ENCODE data around the gene LMAN1L. TPM values are rescaled to one million over a fixed set of nuclear protein-coding genes. Genes with fewer than 3 reads are reported as not detected.

Gene LMAN1L
- total RNA-seq, 2 experiments from 2014 or later = not detected

GRCh38 chr15:74801311-74801997, 11.2 kb upstream of the LMAN1L start:
- peaks cover 47% of the 10 kb centered on the region for H3K36me3 Mint-ChIP-seq
- DNase-seq = no peak
- CTCF ChIA-PET = interaction anchor here (1.0 to 25.9 kb wide), 2 partner anchors 22 to 167 kb away, joined by 3 to 1355 read pairs; partner anchors contain the start of gene CSK
- H3K27me3 Mint-ChIP-seq = no peaks in the 10 kb centered on the region
- H3K4me3 Mint-ChIP-seq = no peak overlapping the region
- peaks cover 45% of the 10 kb centered on the region for H3K4me1 Mint-ChIP-seq
- ATAC-seq = no peak
- H3K27ac Mint-ChIP-seq = no peak overlapping the region
- H3K9me3 Mint-ChIP-seq (ENCODE audit: low read depth) = no peaks in the 10 kb centered on the region

GRCh38 chr15:74802290-74802689, 10.3 kb upstream of the LMAN1L start:
- Mint-ChIP-seq H3K36me3 (peaks cover 48% of the 10 kb centered on the region), H3K4me3 (no peak overlapping the region), H3K9me3 (ENCODE audit: low read depth) (no peaks in the 10 kb centered on the region), H3K27ac (no peak overlapping the region), H3K4me1 (peaks cover 49% of the 10 kb centered on the region), H3K27me3 (no peaks in the 10 kb centered on the region)
- ATAC-seq (no peak), DNase-seq (no peak)
- CTCF ChIA-PET = interaction anchor here (1.0 to 25.9 kb wide), 2 partner anchors 23 to 168 kb away, joined by 3 to 1355 read pairs; partner anchors contain the start of gene CSK

- H3K27me3 Mint-ChIP-seq = no peaks in the 10 kb centered on the region
- DNase-seq = no peak
- peaks cover 42% of the 10 kb centered on the region for H3K4me1 Mint-ChIP-seq
- no peak overlapping the region for H3K4me3 Mint-ChIP-seq
- H3K27ac Mint-ChIP-seq = no peak overlapping the region
- CTCF ChIA-PET = interaction anchor here (0.6 to 25.9 kb wide), 4 partner anchors 18 to 65 kb away, joined by 3 to 1355 read pairs (median 28); partner anchors contain the start of gene CSK
- ATAC-seq = no peak
- peaks cover 48% of the 10 kb centered on the region for H3K36me3 Mint-ChIP-seq
- no peaks in the 10 kb centered on the region for H3K9me3 Mint-ChIP-seq (ENCODE audit: low read depth)
Observed at GRCh38 chr15:74802862-74803447, 9.7 kb upstream of the LMAN1L start.

GRCh38 chr15:74804935-74805334, 7.7 kb upstream of the LMAN1L start:
- Mint-ChIP-seq H3K4me1 (peaks cover 22% of the 10 kb centered on the region), H3K36me3 (peaks cover 35% of the 10 kb centered on the region), H3K27ac (no peak overlapping the region), H3K4me3 (no peak overlapping the region), H3K9me3 (ENCODE audit: low read depth) (no peaks in the 10 kb centered on the region), H3K27me3 (peaks cover 2% of the 10 kb centered on the region)
- CTCF ChIA-PET = interaction anchor here (0.9 to 5.6 kb wide), 16 partner anchors 8 to 172 kb away, joined by 3 to 54 read pairs (median 4); partner anchors contain the start of genes LMAN1L and ULK3
- no peak for ATAC-seq
- no peak for DNase-seq

GRCh38 chr15:74807282-74807681, 5.4 kb upstream of the LMAN1L start:
- Mint-ChIP-seq H3K4me3 (no peak overlapping the region), H3K36me3 (peaks cover 20% of the 10 kb centered on the region), H3K27me3 (peaks cover 2% of the 10 kb centered on the region), H3K9me3 (ENCODE audit: low read depth) (no peaks in the 10 kb centered on the region), H3K27ac (no peak overlapping the region), H3K4me1 (peaks cover 18% of the 10 kb centered on the region)
- no peak for DNase-seq
- CTCF ChIA-PET = interaction anchor here (1.0 to 5.6 kb wide), 9 partner anchors 10 to 94 kb away, joined by 3 to 54 read pairs (median 5); no protein-coding TSS in a partner anchor
- ATAC-seq = no peak

- Mint-ChIP-seq H3K4me3 (no peak overlapping the region), H3K27me3 (peaks cover 2% of the 10 kb centered on the region), H3K9me3 (ENCODE audit: low read depth) (no peaks in the 10 kb centered on the region), H3K27ac (no peak overlapping the region), H3K4me1 (peaks cover 18% of the 10 kb centered on the region), H3K36me3 (peaks cover 14% of the 10 kb centered on the region)
- CTCF ChIA-PET = interaction anchor here (0.6 to 5.6 kb wide), 9 partner anchors 9 to 93 kb away, joined by 3 to 54 read pairs (median 5); no protein-coding TSS in a partner anchor
- DNase-seq (no peak), ATAC-seq (no peak)
Observed at GRCh38 chr15:74808078-74808839, 4.4 kb upstream of the LMAN1L start.

GRCh38 chr15:74808840-74809229, 3.8 kb upstream of the LMAN1L start:
- peaks cover 18% of the 10 kb centered on the region for H3K4me1 Mint-ChIP-seq

GRCh38 chr15:74809242-74809641, 3.4 kb upstream of the LMAN1L start:
- no peak overlapping the region for H3K27ac Mint-ChIP-seq
- no peaks in the 10 kb centered on the region for H3K9me3 Mint-ChIP-seq (ENCODE audit: low read depth)
- H3K27me3 Mint-ChIP-seq = peaks cover 2% of the 10 kb centered on the region
- peaks cover 8% of the 10 kb centered on the region for H3K36me3 Mint-ChIP-seq
- peaks cover 15% of the 10 kb centered on the region for H3K4me1 Mint-ChIP-seq
- DNase-seq (no peak), ATAC-seq (no peak)
- H3K4me3 Mint-ChIP-seq = no peak overlapping the region
- CTCF ChIA-PET = interaction anchor here (0.6 to 1.7 kb wide), 5 partner anchors 12 to 67 kb away, joined by 3 to 6 read pairs (median 4); no protein-coding TSS in a partner anchor

More at GRCh38 chr15:74808840-74809229, 3.8 kb upstream of the LMAN1L start:
- Mint-ChIP-seq H3K4me3 (no peak overlapping the region), H3K27me3 (peaks cover 2% of the 10 kb centered on the region), H3K36me3 (peaks cover 12% of the 10 kb centered on the region), H3K27ac (no peak overlapping the region), H3K9me3 (ENCODE audit: low read depth) (no peaks in the 10 kb centered on the region)
- ATAC-seq (no peak), DNase-seq (no peak)
- CTCF ChIA-PET = interaction anchor here (0.6 to 5.6 kb wide), 7 partner anchors 9 to 67 kb away, joined by 3 to 54 read pairs (median 4); no protein-coding TSS in a partner anchor

- H3K27ac Mint-ChIP-seq = no peak overlapping the region
- H3K36me3 Mint-ChIP-seq = peaks cover 3% of the 10 kb centered on the region
- CTCF ChIA-PET = interaction anchor here (0.7 to 1.8 kb wide), 8 partner anchors 10 to 42 kb away, joined by 3 to 7 read pairs (median 4); no protein-coding TSS in a partner anchor
- no peak for ATAC-seq
- H3K4me1 Mint-ChIP-seq = peaks cover 11% of the 10 kb centered on the region
- no peaks in the 10 kb centered on the region for H3K9me3 Mint-ChIP-seq (ENCODE audit: low read depth)
- H3K27me3 Mint-ChIP-seq = peaks cover 2% of the 10 kb centered on the region
- no peak for DNase-seq
- H3K4me3 Mint-ChIP-seq = no peak overlapping the region
Observed at GRCh38 chr15:74809956-74810355, 2.7 kb upstream of the LMAN1L start.

GRCh38 chr15:74815121-74815934, 2.7 kb downstream of the LMAN1L start:
- peaks cover 15% of the 10 kb centered on the region for H3K4me1 Mint-ChIP-seq
- DNase-seq (no peak), ATAC-seq (no peak)
- H3K36me3 Mint-ChIP-seq = no peaks in the 10 kb centered on the region
- no peak overlapping the region for H3K4me3 Mint-ChIP-seq
- no peak overlapping the region for H3K27ac Mint-ChIP-seq
- H3K9me3 Mint-ChIP-seq (ENCODE audit: low read depth) = no peaks in the 10 kb centered on the region
- CTCF ChIA-PET = interaction anchor here (1.6 to 9.2 kb wide), 3 partner anchors 16 to 45 kb away, joined by 3 to 53 read pairs (median 6); no protein-coding TSS in a partner anchor
- no peaks in the 10 kb centered on the region for H3K27me3 Mint-ChIP-seq

GRCh38 chr15:74815961-74816360, 3.3 kb downstream of the LMAN1L start:
- ATAC-seq = no peak
- no peak overlapping the region for H3K27ac Mint-ChIP-seq
- no peaks in the 10 kb centered on the region for H3K36me3 Mint-ChIP-seq
- no peaks in the 10 kb centered on the region for H3K9me3 Mint-ChIP-seq (ENCODE audit: low read depth)
- peaks cover 15% of the 10 kb centered on the region for H3K4me1 Mint-ChIP-seq
- no peaks in the 10 kb centered on the region for H3K27me3 Mint-ChIP-seq
- H3K4me3 Mint-ChIP-seq = no peak overlapping the region
- CTCF ChIA-PET = interaction anchor here (1.6 to 9.2 kb wide), 3 partner anchors 16 to 46 kb away, joined by 3 to 53 read pairs (median 6); no protein-coding TSS in a partner anchor
- DNase-seq = no peak

- no peak for ATAC-seq
- Mint-ChIP-seq H3K4me3 (no peak overlapping the region), H3K27ac (no peak overlapping the region), H3K4me1 (peaks cover 15% of the 10 kb centered on the region), H3K36me3 (no peaks in the 10 kb centered on the region), H3K27me3 (no peaks in the 10 kb centered on the region), H3K9me3 (ENCODE audit: low read depth) (no peaks in the 10 kb centered on the region)
- CTCF ChIA-PET = interaction anchor here (1.1 to 9.2 kb wide), 4 partner anchors 9 to 47 kb away, joined by 5 to 53 read pairs (median 6); no protein-coding TSS in a partner anchor
- DNase-seq = no peak
Observed at GRCh38 chr15:74816624-74817369, 4.2 kb downstream of the LMAN1L start.

Data from activated CD8-positive, alpha-beta memory T cell treated with anti-CD3 and anti-CD28 coated beads, Interleukin-2, amount 10 ng/mL, durations not matched to agents 7 days and 5 days (primary cell).